HCT116 (cell line): ENCODE results near the gene EXD3.

Source experiments
- CEBPB ChIP-seq: IDR thresholded peaks from 2 replicates; pipeline ENCODE4 v1.6.1; 2012; ENCODE audit warnings: low read depth
- CTCF ChIP-seq, 3 experiments: fragments of 200-600 bp in 1 of 3; sonication (generic) in 1 of 3; IDR thresholded peaks in 2 of 3; conservative IDR thresholded peaks in 1 of 3; 2 replicates each; pipeline ENCODE4 v1.5.1; 2012 to 2017; ENCODE audit warnings: low read depth in 2 of 3, low read length in 2 of 3, antibody characterized with exemption in 1 of 3, borderline replicate concordance in 1 of 3, control low read depth in 1 of 3, mild to moderate bottlenecking in 1 of 3, mixed read lengths in 1 of 3, mixed run types in 1 of 3, moderate library complexity in 1 of 3; ENCODE audit not compliant: insufficient read depth in 1 of 3
- EGR1 ChIP-seq: IDR thresholded peaks from 2 replicates; pipeline ENCODE4 v1.6.1; 2012; ENCODE audit warnings: low read depth
- POLR2A ChIP-seq: IDR thresholded peaks from 2 replicates; pipeline ENCODE4 v1.7.0; 2011; ENCODE audit warnings: borderline replicate concordance; ENCODE audit not compliant: insufficient read depth, insufficient read length; ENCODE audit errors: extremely low read depth

GRCh38 chr9:137294091-137294680 lies 128.8 kb downstream of the EXD3 start:
- no peak; a peak in 1 of 6 replicates for TF ChIP-seq CTCF (IDR thresholded peaks at IDR 0.05 in 2 of 3, conservative IDR thresholded peaks at IDR 0.05 in 1 of 3; ENCODE audit: borderline replicate concordance in 1 of 3, insufficient read depth in 1 of 3, low read depth in 2 of 3, low read length in 2 of 3)
- TF ChIP-seq EGR1, result no peak
- TF ChIP-seq CEBPB, result no peak
- TF ChIP-seq POLR2A, result peak; percentile 78
